Endometrial microvascular endothelial cells (primary cell): ENCODE results near the gene VCAN. TPM values are rescaled to one million over a fixed set of nuclear protein-coding genes. Genes with fewer than 3 reads are reported as not detected.
"Not testable (repeated sequence)": the region's sequence is repeated elsewhere in the genome, so short reads cannot be mapped to it uniquely, and the experiment has no call there.

Source experiments
- in situ Hi-C: cut with HindIII; loops from 2 replicates; pipeline ENCODE4 v1.10.0; 2017; ENCODE audit warnings: low sequenced_read_pairs, low pct_unique_long_range_greater_than_20kb; ENCODE audit errors: inconsistent ontology term
- total RNA-seq: library from RNA; depleted of rRNA; stranded (reverse); fragments of >200 nt; gene quantifications from one replicate; pipeline ENCODE4 v1.2.3, GENCODE V29; 2015; ENCODE audit errors: inconsistent ontology term

The VCAN gene
- 5.5 TPM for total RNA-seq

- in situ Hi-C loops: no loop called here
Observed at GRCh38 chr5:83471405-83472212, at the start of gene VCAN. VCAN (plus strand) TSS chr5:83471744; CDS start chr5:83483519, 11,775 bp downstream.

GRCh38 chr5:83422284-83422683 lies 49.3 kb upstream of the VCAN start:
- in situ Hi-C loops: no loop called here

DNA sequence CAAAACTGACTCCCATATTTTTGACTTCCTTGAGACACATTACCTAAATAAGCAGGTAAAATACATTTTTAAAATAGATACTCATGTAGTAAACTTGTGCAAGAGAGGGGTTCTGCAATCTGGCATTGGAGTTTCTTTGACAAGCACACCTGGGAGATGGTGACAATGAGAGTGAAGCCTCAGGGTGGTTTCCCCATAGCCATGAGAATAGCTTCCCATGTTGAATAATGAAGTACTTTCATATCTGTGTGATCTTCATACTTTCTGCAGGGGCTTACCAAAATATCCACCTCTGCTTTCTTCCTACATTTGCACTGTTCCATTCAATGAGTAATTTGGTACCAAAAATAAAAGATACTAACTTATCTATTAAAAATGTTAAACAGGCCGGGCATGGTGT lies 44.7 kb upstream of the VCAN start:
- in situ Hi-C loops: no loop called here

DNA sequence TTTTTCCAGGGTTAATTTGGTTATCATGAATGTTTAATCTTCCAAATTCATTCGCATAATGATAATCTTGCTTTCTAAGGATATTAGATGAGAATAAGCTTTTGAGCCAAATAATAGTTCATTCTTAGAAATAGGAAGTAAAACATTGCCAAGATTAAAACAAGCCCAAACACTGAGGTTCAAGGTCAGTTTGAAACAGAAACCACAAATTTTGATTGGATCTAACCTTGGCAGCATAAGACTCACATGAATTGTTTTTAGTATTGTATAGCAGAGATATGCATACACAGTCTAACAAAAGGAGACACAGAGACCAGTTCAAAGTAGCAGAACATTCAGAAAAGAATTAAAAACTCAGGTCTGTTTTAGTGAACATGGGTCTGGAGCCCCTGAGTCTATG lies 43.4 kb upstream of the VCAN start:
- in situ Hi-C loops: no loop called here

- in situ Hi-C loops: no loop called here
Observed at GRCh38 chr5:83428890-83429289, 42.7 kb upstream of the VCAN start.

DNA sequence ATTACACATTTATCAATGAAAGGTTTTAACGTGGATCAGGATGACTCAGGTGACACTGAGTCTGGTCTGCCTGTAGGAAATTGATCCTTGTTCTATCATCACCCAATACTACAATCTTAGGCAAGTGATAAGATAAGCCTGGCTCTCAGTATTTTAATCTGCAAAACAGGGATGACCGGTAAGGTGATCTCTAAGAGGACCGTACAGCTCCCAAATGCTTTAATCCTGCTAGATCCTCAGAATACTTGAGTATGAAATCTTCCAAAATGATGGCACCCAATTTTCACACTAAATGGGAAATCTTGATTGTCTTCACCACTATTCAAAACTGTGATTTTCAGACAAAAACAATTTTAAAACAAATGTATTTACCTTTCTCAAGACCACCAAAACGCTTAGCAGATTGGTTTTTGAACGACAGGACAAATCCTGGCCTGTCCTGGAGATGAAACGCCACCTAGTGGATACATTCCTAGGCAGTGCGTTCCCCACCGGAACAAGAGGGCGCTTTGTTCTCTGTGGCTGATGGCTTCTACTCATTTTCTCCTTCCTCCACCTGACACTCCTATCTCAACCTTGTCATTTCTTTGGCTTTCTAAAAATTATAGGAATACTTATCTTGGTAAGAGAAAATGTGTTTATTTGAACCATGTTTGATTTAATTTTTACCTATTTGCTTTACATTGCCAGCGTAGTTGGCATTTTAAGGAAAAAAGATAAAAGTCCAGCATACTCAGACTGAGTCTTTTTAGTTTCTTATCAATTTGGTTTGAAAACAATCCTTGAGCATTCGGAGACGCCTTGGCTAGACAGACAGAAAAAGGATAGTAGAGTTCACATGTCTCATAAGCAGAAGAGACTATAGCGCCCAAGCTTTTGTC lies 41.2 kb upstream of the VCAN start:
- in situ Hi-C loops: no loop called here

DNA sequence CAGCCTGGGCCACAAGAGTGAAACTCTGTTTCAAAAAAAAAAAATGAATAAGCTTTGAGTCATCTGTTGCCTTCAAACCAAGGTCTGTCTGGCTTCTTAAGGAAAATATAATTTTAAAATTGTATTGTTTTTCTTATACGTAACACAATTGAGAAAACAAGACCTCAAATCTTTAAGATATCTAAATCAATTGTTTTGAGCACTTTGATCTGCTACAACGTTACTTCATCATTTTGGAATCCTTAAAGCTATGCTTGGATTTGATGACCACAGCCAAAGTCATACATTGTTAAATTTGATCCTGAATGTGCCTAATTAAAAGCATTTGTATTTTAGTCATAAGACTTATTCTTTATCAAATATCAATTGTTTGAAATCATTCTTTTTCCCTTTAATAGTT lies 37.7 kb upstream of the VCAN start:
- in situ Hi-C loops: no loop called here

DNA sequence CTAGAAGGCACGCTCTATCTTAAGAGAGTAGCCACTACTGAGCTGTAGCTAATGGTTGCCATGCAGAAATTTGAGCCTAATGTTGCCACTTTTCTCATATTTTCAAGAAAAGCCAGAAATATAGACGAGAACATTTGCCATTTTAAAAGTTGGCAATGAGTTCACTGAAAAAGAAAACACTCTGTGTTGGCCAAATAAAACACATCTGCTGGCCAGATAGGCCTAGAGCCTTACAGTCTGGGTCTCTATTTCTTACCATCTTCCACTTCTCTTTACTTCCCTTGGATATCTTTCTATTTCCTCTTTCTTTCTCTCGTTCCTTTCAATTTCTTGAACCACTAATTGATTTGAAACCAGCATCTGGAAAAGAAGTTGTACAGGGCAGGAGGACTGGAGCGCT lies 36.6 kb upstream of the VCAN start:
- in situ Hi-C loops: no loop called here

DNA sequence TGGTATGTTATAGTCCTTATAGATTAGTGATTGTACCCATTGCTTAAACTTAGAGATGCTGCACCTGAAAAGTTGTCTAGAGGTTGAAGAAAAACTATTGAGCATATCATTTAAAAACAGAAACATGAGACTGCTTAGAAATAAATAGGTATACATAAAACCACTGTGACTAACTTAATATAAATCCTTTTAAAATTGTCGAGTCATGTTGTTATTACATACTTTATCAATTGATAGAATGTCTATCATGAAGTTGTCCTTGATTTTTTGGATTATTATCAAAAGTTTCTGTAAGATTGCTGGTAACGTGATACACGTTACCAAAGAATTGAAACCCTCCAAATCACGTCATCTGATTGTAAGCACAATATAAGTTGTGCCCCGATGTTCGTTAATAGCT lies 35.3 kb upstream of the VCAN start:
- in situ Hi-C loops: no loop called here

GRCh38 chr5:83437697-83438096 lies 33.8 kb upstream of the VCAN start:
- in situ Hi-C loops: not testable (repeated sequence)

DNA sequence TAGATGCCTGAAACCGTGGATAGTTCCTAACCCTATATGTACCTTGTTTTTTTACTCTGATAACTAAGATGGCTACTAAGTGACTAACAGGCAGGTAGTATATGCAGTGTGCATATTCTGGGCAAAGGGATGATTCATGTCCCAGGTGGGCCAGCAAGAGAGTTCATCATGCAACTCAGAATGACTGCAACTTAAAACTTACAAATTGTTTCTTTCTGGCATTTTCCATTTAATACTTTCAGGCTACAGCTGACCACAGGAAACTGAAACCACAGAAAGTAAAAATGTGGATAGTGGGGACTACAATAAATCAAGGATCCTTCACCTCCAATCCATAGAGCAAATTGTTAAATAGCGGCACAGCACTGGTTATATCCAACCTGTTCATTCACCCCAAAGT lies 30.7 kb upstream of the VCAN start:
- in situ Hi-C loops: no loop called here

DNA sequence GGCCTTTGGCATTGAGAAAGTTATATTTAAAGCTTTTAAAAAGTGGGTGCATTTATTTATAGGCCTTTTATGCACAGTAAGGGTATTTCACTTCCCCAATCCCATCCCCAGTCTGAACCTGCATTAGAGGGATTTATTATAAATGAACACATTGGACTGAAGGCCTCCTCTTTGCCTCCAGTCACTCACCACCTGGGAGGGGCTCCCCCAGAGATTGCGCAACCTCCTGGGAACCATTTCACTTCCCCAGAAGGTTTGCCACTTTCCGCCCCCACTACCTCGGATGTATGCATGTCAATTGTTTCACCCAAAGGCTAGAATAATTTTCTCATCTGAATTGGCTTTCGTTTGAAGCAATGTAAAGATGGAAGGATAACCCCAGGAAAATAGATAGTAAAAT lies 29.8 kb upstream of the VCAN start:
- in situ Hi-C loops: no loop called here

DNA sequence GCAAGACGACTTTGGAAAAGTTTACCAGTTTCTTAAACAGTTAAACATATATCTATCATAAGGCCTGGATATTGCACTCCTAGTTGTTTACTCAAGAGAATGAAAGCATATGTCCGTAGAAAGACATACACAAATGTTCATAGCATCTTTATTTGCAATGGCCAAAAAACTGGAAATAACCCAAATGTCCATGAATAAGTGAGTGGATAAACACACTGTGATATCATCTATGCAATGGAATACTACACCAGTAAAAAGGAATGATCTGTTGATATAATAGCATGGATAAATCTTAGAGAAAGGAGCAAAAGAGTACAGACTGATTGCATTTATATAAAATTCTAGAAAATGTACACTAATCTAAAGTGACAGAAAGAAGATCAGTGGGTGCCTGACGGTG lies 28.0 kb upstream of the VCAN start:
- in situ Hi-C loops: no loop called here

- in situ Hi-C loops: no loop called here
Observed at GRCh38 chr5:83444445-83444844, 27.1 kb upstream of the VCAN start.

DNA sequence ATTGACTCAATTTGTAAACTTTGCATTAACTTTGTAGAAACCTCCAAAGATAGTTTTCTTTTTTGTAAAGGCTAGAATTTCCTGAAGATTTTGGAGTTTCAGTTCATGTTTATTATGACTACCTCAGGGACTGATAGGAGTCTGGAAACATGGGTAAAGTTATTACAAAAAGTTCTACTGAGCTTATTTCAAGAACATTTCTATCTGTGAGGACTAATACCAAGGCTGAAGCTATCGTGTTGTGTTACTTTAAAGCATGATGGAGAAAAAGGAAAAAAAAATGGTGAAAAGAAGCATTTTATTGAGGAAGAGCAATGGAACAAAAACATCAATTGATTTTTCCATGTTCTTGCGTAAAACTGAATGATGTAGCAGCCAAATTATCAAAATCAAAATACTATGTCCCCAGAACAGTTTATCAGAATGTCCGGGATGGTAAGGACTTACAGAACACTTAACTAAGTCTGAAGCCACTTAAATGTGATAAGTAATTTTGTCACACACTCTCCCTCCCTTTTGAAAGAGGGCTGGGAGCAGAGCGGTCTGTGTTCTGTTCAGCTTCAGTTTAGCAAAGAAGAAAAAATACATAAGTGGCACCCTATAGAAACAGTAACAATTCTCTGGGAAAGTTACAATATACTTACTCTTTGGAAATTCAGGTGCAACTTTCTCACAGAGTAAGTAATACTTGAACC lies 25.1 kb upstream of the VCAN start:
- in situ Hi-C loops: no loop called here

- in situ Hi-C loops: no loop called here
Observed at GRCh38 chr5:83447533-83447932, 24.0 kb upstream of the VCAN start.

DNA sequence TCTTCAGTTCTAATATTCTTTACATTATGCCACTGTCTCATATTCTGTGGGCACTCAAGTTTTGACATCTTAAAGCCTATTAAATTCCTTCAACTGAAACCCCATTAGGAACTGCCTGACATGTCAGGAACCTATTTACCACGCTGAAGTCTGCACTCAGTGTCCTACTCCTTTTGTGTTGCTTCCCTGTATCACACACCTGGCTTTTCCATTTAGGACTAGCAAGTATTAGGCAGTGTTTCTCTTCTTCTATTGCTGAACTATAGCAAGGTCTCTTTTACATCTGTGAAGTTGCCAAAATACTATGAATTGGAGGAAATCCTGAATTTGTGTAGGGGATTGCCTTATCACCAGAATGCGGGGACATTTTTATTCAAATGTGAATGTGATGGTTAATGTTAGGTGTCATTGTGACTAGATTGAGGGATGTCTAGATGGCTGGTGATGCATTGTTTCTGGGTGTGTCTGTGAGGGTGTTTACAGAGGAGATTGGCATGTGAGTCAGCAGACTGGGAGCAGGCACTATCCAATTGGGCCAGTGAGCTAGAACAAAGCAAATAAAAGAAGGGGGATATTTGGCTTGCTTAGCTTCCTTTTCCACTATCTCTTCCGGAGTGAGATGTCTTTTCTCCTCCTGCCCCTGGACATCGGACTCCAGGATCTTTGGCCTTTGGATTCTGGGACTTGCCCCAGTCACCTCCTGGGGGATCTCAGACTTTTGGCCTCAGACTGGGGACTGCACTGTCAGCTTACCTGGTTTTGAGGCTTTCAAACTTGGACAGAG lies 21.2 kb upstream of the VCAN start:
- in situ Hi-C loops: no loop called here

- in situ Hi-C loops: no loop called here
Observed at GRCh38 chr5:83450967-83451248, 20.6 kb upstream of the VCAN start.

DNA sequence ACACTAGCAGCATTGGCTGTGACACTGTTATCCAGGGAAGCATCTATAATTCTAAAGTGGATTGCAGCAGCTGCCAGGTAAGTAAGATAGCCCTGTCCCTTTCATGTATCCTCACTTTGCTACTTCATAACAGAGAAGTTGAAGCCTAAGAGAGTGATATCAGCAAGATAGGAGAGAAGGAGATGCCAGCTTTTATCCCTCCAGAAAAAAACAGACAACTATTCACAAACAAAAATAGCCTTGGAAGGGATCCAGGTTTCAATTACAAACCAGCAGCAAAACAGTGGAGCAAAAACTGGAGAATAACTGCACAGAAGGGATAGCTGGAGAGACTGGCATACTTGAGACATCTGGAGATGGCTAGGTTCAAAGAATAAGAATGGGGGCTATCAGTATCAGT lies 19.6 kb upstream of the VCAN start:
- in situ Hi-C loops: no loop called here
